GM18861 (cell line): ENCODE results near the gene KLHL29.

Source experiments
- ATAC-seq: cut with Tn5 transposase; IDR thresholded peaks from one replicate; pipeline ENCODE4 v1.9.1; 2021; ENCODE audit not compliant: unreplicated experiment

Gene KLHL29

GRCh38 chr2:23586741-23587306, 201.8 kb downstream of the KLHL29 start:
- ATAC-seq, result no peak

GRCh38 chr2:23587341-23587880, 202.4 kb downstream of the KLHL29 start:
- ATAC-seq, result no peak

DNA sequence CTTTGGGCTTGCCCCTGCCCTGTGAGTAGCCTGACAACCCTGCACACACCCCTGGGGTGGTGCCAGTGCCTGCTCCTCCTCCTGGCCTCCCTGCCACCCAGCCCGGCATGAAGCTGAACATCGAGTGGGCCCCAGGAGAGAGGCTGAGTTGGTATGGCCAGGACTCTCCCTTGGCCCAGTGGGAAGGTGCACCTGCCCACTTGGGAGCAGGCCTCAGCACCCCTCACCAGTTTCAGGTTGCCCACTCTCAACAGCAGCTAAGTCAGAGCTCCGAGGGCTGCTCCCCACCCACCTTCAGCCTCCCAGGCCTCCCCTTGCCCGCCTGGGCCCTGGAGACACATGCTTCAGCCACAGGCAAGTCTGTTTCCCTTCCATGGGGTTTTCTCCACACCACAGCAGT, 203.1 kb downstream of the KLHL29 start:
- ATAC-seq, result no peak

- ATAC-seq, result no peak
Measured at GRCh38 chr2:23588508-23589201, 203.7 kb downstream of the KLHL29 start.

DNA sequence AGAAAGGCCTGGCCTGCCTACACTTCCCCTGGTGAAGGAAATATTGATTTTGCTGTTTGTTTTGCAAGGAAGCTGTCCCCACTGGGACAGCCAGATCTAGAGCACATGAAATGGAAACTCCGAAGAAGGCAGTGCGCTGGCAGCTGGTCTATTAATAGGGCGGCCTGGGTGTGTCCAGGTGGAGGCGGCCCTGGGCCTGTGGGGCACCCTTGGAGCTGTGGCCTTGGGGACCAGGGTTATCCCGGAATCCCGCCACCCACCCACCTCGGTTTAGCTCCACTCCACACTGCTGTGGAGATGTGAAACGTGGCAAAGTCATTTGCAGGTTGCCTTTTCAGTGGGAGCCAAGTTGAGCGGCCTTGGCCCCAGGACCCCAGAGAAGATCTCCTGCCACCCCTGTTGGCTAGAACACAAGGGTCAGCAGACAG, 204.3 kb downstream of the KLHL29 start:
- ATAC-seq, result no peak

DNA sequence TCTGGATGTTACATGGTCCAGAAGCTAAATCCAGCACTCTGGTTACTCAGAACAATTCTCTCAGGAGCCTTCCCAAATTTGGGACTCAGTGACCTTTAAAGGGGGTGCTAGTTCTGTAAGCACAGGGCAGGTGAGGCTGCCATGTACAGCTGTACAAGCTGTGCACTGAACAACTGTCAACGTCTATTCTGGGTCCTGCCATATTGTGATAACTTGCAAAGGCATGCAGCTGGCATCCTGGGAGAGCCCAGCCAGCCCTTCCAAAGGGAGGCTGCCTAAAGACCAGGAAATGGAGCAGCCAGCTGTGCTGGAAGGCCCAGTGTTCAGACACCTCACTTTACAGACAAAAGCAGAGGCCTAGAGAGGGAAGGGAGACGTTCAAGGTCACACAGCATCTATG, 204.8 kb downstream of the KLHL29 start:
- no peak for ATAC-seq

GRCh38 chr2:23590241-23590869, 205.4 kb downstream of the KLHL29 start:
- ATAC-seq, result no peak

DNA sequence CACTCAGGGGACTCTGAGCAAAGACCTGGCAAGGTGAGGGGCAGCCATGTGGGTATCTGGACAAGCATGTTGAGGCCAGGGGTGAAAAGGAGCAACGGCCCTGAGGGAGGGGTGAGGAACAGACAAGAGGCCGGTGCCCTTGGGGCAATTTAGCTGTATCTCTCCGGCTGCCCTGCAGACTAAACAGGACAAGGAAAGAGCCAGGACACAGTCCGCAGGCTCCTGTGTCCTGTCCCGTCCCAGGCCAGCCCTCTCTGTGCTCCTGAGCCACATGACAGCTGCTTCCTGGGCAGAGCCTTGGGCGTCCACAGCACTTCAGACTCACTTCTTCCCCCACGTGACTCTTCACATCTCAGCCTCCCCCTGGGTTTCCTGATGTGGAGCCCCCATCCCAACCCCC, 206.1 kb downstream of the KLHL29 start:
- ATAC-seq, result no peak

DNA sequence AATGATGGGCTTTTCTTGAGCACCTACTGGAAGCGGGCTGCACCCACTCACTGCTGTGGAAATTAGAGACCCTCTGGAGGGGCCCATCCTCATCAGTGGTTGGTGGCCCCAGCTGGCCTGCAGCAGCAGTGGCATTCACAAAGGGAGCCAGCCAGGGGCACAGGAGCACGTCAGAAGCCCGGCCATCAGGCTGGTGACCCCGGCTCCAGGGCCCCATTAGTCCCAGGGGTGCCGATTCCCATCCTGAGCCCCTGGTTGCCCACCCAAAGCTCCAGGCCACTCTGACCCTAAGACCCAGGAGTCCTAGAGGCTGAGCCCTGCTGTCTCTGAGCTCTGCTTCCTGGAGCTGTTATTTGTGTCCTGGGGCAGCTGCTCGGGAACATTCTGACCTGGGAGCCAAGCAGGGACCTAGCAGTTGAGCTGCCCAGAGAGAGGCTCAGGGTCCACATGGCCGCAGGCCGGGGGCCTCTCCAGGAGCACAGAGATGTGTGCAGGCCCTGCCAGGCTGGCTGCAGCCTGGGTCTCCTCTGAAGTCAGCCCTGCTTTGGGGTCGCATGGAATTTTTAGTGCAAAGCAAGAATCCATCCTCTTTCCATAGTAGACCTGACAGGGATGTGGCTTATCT, 207.2 kb downstream of the KLHL29 start:
- ATAC-seq, result no peak

GRCh38 chr2:23592898-23593751, 208.1 kb downstream of the KLHL29 start:
- no peak for ATAC-seq

- ATAC-seq, result no peak
Measured at GRCh38 chr2:23593752-23594459, 208.9 kb downstream of the KLHL29 start.

- no peak for ATAC-seq
Measured at GRCh38 chr2:23594460-23594825, 209.5 kb downstream of the KLHL29 start.

- ATAC-seq, result no peak
Measured at GRCh38 chr2:23595021-23595420, 210.0 kb downstream of the KLHL29 start.

- ATAC-seq, result no peak
Measured at GRCh38 chr2:23595601-23596251, 210.7 kb downstream of the KLHL29 start.

DNA sequence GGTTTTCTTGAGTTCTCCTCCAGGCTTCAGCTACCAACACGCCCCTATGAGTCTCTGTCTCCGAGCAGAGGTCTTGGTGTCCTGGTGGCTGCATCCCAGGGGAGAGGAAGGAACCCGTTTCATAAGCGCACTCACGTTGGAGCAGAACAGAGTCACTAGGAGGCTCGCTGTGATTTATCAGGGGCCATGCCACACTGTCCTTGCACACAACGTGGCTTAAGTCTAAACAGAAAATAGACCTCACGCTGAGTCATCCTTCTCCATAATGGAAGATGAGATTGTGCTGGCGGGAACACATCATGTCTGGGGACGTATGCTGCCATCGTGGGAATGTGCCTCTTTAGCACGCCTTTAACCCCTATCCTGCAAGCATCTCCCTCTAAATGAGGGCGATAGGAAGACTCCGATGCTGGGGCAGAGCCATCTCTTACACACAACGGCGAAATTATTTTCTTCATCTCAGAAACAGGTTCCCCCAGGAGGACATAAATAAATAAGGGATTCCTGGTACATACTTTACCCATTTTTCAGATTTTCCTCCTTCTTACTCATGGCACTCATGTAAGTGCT, 211.4 kb downstream of the KLHL29 start:
- no peak for ATAC-seq

DNA sequence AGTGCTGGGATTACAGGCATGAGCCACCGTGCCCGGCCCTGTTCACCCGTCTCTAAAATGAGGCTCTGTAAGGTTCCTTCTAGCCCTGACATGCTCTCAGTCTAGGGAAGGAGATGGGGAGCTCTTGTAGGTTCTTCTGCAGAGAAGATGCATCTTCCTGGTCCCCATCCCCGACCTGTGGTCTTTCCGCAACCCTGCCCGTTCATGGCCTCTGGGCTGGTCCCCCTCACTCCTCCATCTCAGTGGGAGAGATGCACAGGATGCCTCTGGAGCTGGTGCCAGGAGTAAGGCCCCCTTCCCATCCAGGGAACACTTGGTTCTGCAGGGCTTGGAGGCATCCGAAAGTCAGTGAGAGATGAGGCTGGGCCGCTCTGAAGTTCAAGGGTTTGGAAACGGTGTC, 212.7 kb downstream of the KLHL29 start:
- ATAC-seq, result no peak

DNA sequence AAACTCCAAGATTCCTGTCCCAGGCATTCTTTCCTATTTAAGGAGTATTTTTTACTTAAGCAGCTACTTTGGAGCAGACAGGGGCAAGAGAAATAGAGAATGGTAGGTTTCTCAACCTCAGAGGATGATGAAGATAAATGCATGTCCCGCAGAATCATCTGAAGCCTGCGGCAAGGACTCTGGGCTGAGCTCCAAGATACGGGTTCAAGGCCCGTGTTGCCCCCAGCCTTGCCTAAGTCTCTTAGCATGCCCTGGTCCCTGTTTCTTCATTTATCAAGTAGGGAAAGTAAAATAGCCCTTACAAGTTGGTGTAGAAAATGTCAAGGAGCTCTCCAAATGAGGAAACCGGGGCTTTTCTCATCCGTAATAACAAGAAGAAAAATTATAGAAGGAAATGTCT, 214.0 kb downstream of the KLHL29 start:
- no peak for ATAC-seq

GRCh38 chr2:23599667-23600066, 214.7 kb downstream of the KLHL29 start:
- no peak for ATAC-seq

DNA sequence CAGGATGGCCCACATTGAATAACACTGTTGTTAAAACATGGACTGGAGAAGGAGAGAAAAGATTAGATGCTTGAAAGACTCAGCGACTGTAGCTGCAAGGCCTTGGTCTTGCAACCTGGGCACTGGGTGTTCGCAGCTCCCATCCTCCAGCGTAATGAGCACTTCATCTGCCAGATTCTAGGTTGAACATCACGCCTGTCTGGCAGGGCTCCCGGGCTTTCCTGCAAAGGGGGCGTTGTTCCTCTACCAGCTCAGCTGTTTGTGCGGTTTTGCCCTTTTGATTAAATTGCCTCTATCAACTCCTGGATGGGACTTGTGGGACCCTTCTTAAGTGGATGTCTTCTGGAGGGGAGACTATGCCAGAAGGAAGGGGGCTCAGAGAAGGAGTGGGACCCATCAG, 215.4 kb downstream of the KLHL29 start:
- no peak for ATAC-seq
